Skeletal muscle tissue (tissue), 4 donors: ENCODE data around the gene MLYCD. TPM values are rescaled to one million over a fixed set of nuclear protein-coding genes. Genes with fewer than 3 reads are reported as not detected.

Experiments
- H3K27ac ChIP-seq: one replicate; pipeline ENCODE4 v1.7.0; 2013; ENCODE audit warnings: mild to moderate bottlenecking, low read depth, low read length, inconsistent platforms
- H3K27me3 ChIP-seq, 3 donors: one replicate each; pipeline ENCODE4 v1.7.0; 2013; ENCODE audit warnings: low read length in 3 of 3; ENCODE audit not compliant: control insufficient read depth in 3 of 3, insufficient read depth in 3 of 3
- H3K36me3 ChIP-seq, 3 donors: one replicate each; pipeline ENCODE4 v1.7.0; 2013; ENCODE audit warnings: low read length in 3 of 3; ENCODE audit not compliant: control insufficient read depth in 3 of 3, insufficient read depth in 3 of 3
- H3K4me1 ChIP-seq, 3 donors: one replicate each; pipeline ENCODE4 v1.7.0; 2013; ENCODE audit warnings: low read length in 3 of 3, mild to moderate bottlenecking in 3 of 3; ENCODE audit not compliant: control insufficient read depth in 3 of 3, insufficient read depth in 3 of 3
- H3K4me3 ChIP-seq, 3 donors: one replicate each; pipeline ENCODE4 v1.7.0; 2013; ENCODE audit warnings: low read length in 3 of 3
- H3K9ac ChIP-seq, 3 donors: one replicate each; pipeline ENCODE4 v1.7.0; 2013; ENCODE audit warnings: low read length in 3 of 3, mild to moderate bottlenecking in 3 of 3, moderate library complexity in 2 of 3, low read depth in 1 of 3
- H3K9me3 ChIP-seq, 3 donors: one replicate each; pipeline ENCODE4 v1.7.0; 2013; ENCODE audit warnings: low read length in 3 of 3; ENCODE audit not compliant: control insufficient read depth in 3 of 3
- total RNA-seq: library from RNA; depleted of rRNA; stranded (reverse); fragments of >200 nt; gene quantifications from one replicate; pipeline ENCODE4 v1.2.3, GENCODE V29; 2014
- donor health status: Osteomylitis.

The MLYCD gene
- total RNA-seq, 1 donor from 2014 or later = 3.1 TPM

- Histone ChIP-seq H3K27ac (no peak overlapping the region), H3K36me3 (no peaks in the 10 kb centered on the region), H3K9me3 (peaks cover 0 to 5% (median 0%) of the 10 kb centered on the region in 3 donors), H3K4me3 (no peak overlapping the region), H3K9ac (no peak overlapping the region), H3K27me3 (no peaks in the 10 kb centered on the region), H3K4me1 (peaks cover 11 to 17% (median 17%) of the 10 kb centered on the region in 3 donors)
Measured at GRCh38 chr16:83895243-83895642, 3.7 kb upstream of the MLYCD start.

GRCh38 chr16:83895942-83896341 is 3.0 kb upstream of the MLYCD start:
- peaks cover 11 to 22% (median 21%) of the 10 kb centered on the region in 3 donors for H3K4me1 ChIP-seq
- H3K36me3 ChIP-seq = no peaks in the 10 kb centered on the region
- H3K9ac ChIP-seq = no peak overlapping the region
- no peak overlapping the region for H3K4me3 ChIP-seq
- H3K27me3 ChIP-seq = no peaks in the 10 kb centered on the region
- peaks cover 0 to 5% (median 0%) of the 10 kb centered on the region in 3 donors for H3K9me3 ChIP-seq
- no peak overlapping the region for H3K27ac ChIP-seq

GRCh38 chr16:83899272-83899897 is 470 bp downstream of the MLYCD start:
- Histone ChIP-seq H3K4me3 (peak overlapping the region; percentile 81 to 91 (median 91)), H3K27me3 (no peaks in the 10 kb centered on the region), H3K9me3 (no peaks in the 10 kb centered on the region), H3K9ac (peak overlapping the region; percentile 88 to 94 (median 94)), H3K4me1 (peaks cover 33 to 50% (median 50%) of the 10 kb centered on the region in 3 donors), H3K27ac (peak overlapping the region; percentile 91), H3K36me3 (peaks cover 0 to 2% (median 0%) of the 10 kb centered on the region in 3 donors)

GRCh38 chr16:83899978-83900377 is 1.1 kb downstream of the MLYCD start:
- Histone ChIP-seq H3K36me3 (peaks cover 0 to 2% (median 0%) of the 10 kb centered on the region in 3 donors), H3K27me3 (no peaks in the 10 kb centered on the region), H3K27ac (peak overlapping the region; percentile 91), H3K4me1 (peaks cover 39 to 56% (median 56%) of the 10 kb centered on the region in 3 donors), H3K9ac (peak overlapping the region; percentile 88 to 94 (median 94)), H3K4me3 (peak overlapping the region; percentile 81 to 91 (median 91)), H3K9me3 (no peaks in the 10 kb centered on the region)

GRCh38 chr16:83900571-83900970 is 1.7 kb downstream of the MLYCD start:
- Histone ChIP-seq H3K9ac (peak overlapping the region; percentile 35 to 94 (median 88)), H3K9me3 (no peaks in the 10 kb centered on the region), H3K4me1 (peaks cover 44 to 61% (median 61%) of the 10 kb centered on the region in 3 donors), H3K27ac (peak overlapping the region; percentile 91), H3K4me3 (peak overlapping the region; percentile 81 to 91 (median 91)), H3K36me3 (peaks cover 0 to 2% (median 0%) of the 10 kb centered on the region in 3 donors), H3K27me3 (no peaks in the 10 kb centered on the region)

- Histone ChIP-seq H3K27ac (peak overlapping the region; percentile 91), H3K9me3 (no peaks in the 10 kb centered on the region), H3K4me3 (peak overlapping the region; percentile 81 to 91 (median 91)), H3K36me3 (peaks cover 0 to 2% (median 0%) of the 10 kb centered on the region in 3 donors), H3K9ac (peak overlapping the region; percentile 35 to 94 (median 88)), H3K27me3 (no peaks in the 10 kb centered on the region), H3K4me1 (peaks cover 50 to 67% (median 65%) of the 10 kb centered on the region in 3 donors)
Measured at GRCh38 chr16:83901101-83901500, 2.2 kb downstream of the MLYCD start.

- no peaks in the 10 kb centered on the region for H3K9me3 ChIP-seq
- H3K4me3 ChIP-seq = peak overlapping the region; percentile 38 to 56 (median 54)
- H3K27ac ChIP-seq = peak overlapping the region; percentile 95
Measured at GRCh38 chr16:83903751-83904150, 4.8 kb downstream of the MLYCD start.

GRCh38 chr16:83906683-83907082 is 7.8 kb downstream of the MLYCD start:
- peaks cover 54 to 64% (median 59%) of the 10 kb centered on the region in 3 donors for H3K4me1 ChIP-seq
- H3K36me3 ChIP-seq = peaks cover 10 to 26% (median 13%) of the 10 kb centered on the region in 3 donors
- peak overlapping the region; percentile 95 for H3K27ac ChIP-seq
- H3K9ac ChIP-seq = peak overlapping the region in 2 of 3 donors; percentile 58 to 65
- H3K4me3 ChIP-seq = peak overlapping the region in 1 of 3 donors; percentile 54
- H3K27me3 ChIP-seq = no peaks in the 10 kb centered on the region
- no peaks in the 10 kb centered on the region for H3K9me3 ChIP-seq

More at GRCh38 chr16:83903751-83904150, 4.8 kb downstream of the MLYCD start:
- Histone ChIP-seq H3K9ac (peak overlapping the region; percentile 63 to 81 (median 73)), H3K27me3 (no peaks in the 10 kb centered on the region), H3K4me1 (peaks cover 66 to 82% (median 68%) of the 10 kb centered on the region in 3 donors), H3K36me3 (peaks cover 3 to 12% (median 3%) of the 10 kb centered on the region in 3 donors)

GRCh38 chr16:83907111-83907510 is 8.2 kb downstream of the MLYCD start:
- H3K4me3 ChIP-seq = peak overlapping the region in 2 of 3 donors; percentile 22 to 54
- peak overlapping the region; percentile 95 for H3K27ac ChIP-seq

More at GRCh38 chr16:83907111-83907510, 8.2 kb downstream of the MLYCD start:
- peak overlapping the region; percentile 25 to 65 (median 58) for H3K9ac ChIP-seq
- H3K27me3 ChIP-seq = no peaks in the 10 kb centered on the region
- H3K9me3 ChIP-seq = no peaks in the 10 kb centered on the region
- H3K4me1 ChIP-seq = peaks cover 51 to 65% (median 59%) of the 10 kb centered on the region in 3 donors
- H3K36me3 ChIP-seq = peaks cover 13 to 29% (median 16%) of the 10 kb centered on the region in 3 donors
